Measurements from ENCODE around the gene UGT1A10. TPM values are rescaled to one million over a fixed set of nuclear protein-coding genes. Genes with fewer than 3 reads are reported as not detected.

Gene UGT1A10
- total RNA-seq, 1 experiment from 2014 or later: not detected

DNA sequence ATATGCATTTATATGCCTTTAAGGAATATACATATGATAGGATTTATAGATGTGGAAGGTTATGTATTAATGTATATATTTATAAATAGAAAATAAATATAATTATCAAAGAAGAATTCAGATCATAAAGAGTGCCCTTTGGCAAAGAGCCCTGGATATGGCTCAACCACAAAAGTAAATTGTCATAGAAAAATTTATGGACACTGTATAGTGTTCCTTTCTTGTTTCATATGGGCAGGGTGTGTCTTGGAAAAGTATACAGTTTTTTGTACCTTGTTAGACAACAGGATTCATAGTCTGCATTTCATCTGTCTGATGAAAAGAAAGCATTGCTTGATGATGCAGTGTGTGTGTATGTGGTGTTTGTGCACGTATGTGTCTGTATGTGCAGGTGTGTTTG lies 48.4 kb downstream of the UGT1A10 start:
- no peak for ATAC-seq
- Histone ChIP-seq H3K9ac (ENCODE audit: low read length) (no peak overlapping the region), H3K4me2 (ENCODE audit: low read length) (no peak overlapping the region), H3K9me3 (ENCODE audit: control insufficient read depth in 1 of 2, insufficient read depth in 1 of 2, low read depth in 1 of 2, low read length in 2 of 2) (no peaks in the 10 kb centered on the region), H3K27ac (ENCODE audit: low read depth, low read length) (no peak overlapping the region), H2AFZ (ENCODE audit: low read depth, low read length, poor library complexity, severe bottlenecking) (no peak overlapping the region), H3K9me2 (ENCODE audit: insufficient read depth) (no peaks in the 10 kb centered on the region), H3K4me3 (replicated peaks in 1 of 2; ENCODE audit: low read depth in 1 of 2, low read length in 2 of 2) (no peak overlapping the region), H3K36me3 (ENCODE audit: control insufficient read depth in 1 of 2, insufficient read depth in 2 of 2, low read length in 2 of 2) (no peaks in the 10 kb centered on the region), H3K4me1 (ENCODE audit: control insufficient read depth in 1 of 2, insufficient read depth in 2 of 2, low read length in 2 of 2) (no peaks in the 10 kb centered on the region), H3K27me3 (ENCODE audit: insufficient read depth, low read length) (peaks cover 5% of the 10 kb centered on the region; the same call in 1 of the 2 replicates), H4K20me1 (ENCODE audit: insufficient read depth) (no peaks in the 10 kb centered on the region), H3K79me2 (ENCODE audit: insufficient read depth, low read length) (no peaks in the 10 kb centered on the region)
- CTCF ChIA-PET: no interaction called here
- no peak for DNase-seq (ENCODE audit: low read depth, low spot score)
- RAD21 ChIA-PET (ENCODE audit: low non-redundant PET in 1 of 2, low total read pairs in 2 of 2, uncharacterized antibody in 2 of 2, unreplicated experiment in 2 of 2): no interaction called here
- no TSS peak for BruUV-seq (replicated peaks)
- TF ChIP-seq, protein P1, sequence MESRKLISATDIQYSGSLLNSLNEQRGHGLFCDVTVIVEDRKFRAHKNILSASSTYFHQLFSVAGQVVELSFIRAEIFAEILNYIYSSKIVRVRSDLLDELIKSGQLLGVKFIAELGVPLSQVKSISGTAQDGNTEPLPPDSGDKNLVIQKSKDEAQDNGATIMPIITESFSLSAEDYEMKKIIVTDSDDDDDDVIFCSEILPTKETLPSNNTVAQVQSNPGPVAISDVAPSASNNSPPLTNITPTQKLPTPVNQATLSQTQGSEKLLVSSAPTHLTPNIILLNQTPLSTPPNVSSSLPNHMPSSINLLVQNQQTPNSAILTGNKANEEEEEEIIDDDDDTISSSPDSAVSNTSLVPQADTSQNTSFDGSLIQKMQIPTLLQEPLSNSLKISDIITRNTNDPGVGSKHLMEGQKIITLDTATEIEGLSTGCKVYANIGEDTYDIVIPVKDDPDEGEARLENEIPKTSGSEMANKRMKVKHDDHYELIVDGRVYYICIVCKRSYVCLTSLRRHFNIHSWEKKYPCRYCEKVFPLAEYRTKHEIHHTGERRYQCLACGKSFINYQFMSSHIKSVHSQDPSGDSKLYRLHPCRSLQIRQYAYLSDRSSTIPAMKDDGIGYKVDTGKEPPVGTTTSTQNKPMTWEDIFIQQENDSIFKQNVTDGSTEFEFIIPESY (IDR thresholded peaks at IDR 0.05; ENCODE audit: extremely low read depth, insufficient replicate concordance, low read length): no peak
- TF ChIP-seq CEBPB (IDR thresholded peaks at IDR 0.05; ENCODE audit: low read depth) (no peak), EGR1 (IDR thresholded peaks at IDR 0.05; ENCODE audit: low read depth) (no peak), YY1 (IDR thresholded peaks at IDR 0.05; ENCODE audit: extremely low read depth, insufficient replicate concordance, low read depth, low read length) (no peak), POLR2A (IDR thresholded peaks at IDR 0.05; ENCODE audit: borderline replicate concordance, extremely low read depth, insufficient read depth, insufficient read length) (no peak), ZNF274 (IDR thresholded peaks at IDR 0.05; ENCODE audit: low read depth, low read length) (no peak), SIN3A (IDR thresholded peaks at IDR 0.05; ENCODE audit: low read depth) (no peak), EZH2phosphoT487 (IDR thresholded peaks at IDR 0.05; ENCODE audit: borderline replicate concordance) (no peak), FOSL1 (IDR thresholded peaks at IDR 0.05; ENCODE audit: low read depth) (no peak), SRF (IDR thresholded peaks at IDR 0.05; ENCODE audit: low read depth) (no peak)
- TF ChIP-seq, protein P2, sequence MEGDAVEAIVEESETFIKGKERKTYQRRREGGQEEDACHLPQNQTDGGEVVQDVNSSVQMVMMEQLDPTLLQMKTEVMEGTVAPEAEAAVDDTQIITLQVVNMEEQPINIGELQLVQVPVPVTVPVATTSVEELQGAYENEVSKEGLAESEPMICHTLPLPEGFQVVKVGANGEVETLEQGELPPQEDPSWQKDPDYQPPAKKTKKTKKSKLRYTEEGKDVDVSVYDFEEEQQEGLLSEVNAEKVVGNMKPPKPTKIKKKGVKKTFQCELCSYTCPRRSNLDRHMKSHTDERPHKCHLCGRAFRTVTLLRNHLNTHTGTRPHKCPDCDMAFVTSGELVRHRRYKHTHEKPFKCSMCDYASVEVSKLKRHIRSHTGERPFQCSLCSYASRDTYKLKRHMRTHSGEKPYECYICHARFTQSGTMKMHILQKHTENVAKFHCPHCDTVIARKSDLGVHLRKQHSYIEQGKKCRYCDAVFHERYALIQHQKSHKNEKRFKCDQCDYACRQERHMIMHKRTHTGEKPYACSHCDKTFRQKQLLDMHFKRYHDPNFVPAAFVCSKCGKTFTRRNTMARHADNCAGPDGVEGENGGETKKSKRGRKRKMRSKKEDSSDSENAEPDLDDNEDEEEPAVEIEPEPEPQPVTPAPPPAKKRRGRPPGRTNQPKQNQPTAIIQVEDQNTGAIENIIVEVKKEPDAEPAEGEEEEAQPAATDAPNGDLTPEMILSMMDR (IDR thresholded peaks at IDR 0.05 in 2 of 3, conservative IDR thresholded peaks at IDR 0.05 in 1 of 3; ENCODE audit: borderline replicate concordance in 1 of 3, insufficient read depth in 1 of 3, low read depth in 2 of 3, low read length in 2 of 3): no peak
- TF ChIP-seq, protein P3, sequence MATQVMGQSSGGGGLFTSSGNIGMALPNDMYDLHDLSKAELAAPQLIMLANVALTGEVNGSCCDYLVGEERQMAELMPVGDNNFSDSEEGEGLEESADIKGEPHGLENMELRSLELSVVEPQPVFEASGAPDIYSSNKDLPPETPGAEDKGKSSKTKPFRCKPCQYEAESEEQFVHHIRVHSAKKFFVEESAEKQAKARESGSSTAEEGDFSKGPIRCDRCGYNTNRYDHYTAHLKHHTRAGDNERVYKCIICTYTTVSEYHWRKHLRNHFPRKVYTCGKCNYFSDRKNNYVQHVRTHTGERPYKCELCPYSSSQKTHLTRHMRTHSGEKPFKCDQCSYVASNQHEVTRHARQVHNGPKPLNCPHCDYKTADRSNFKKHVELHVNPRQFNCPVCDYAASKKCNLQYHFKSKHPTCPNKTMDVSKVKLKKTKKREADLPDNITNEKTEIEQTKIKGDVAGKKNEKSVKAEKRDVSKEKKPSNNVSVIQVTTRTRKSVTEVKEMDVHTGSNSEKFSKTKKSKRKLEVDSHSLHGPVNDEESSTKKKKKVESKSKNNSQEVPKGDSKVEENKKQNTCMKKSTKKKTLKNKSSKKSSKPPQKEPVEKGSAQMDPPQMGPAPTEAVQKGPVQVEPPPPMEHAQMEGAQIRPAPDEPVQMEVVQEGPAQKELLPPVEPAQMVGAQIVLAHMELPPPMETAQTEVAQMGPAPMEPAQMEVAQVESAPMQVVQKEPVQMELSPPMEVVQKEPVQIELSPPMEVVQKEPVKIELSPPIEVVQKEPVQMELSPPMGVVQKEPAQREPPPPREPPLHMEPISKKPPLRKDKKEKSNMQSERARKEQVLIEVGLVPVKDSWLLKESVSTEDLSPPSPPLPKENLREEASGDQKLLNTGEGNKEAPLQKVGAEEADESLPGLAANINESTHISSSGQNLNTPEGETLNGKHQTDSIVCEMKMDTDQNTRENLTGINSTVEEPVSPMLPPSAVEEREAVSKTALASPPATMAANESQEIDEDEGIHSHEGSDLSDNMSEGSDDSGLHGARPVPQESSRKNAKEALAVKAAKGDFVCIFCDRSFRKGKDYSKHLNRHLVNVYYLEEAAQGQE (IDR thresholded peaks at IDR 0.05; ENCODE audit: low read depth): no peak
- TF ChIP-seq, protein P4, sequence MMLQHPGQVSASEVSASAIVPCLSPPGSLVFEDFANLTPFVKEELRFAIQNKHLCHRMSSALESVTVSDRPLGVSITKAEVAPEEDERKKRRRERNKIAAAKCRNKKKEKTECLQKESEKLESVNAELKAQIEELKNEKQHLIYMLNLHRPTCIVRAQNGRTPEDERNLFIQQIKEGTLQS (IDR thresholded peaks at IDR 0.05): no peak
- intact Hi-C loops (cut with micrococcal nuclease): no loop called here
- POLR2A ChIA-PET: no interaction called here

All from HCT116 (cell line).